Measurements from ENCODE around the gene PNPLA8. TPM values are rescaled to one million over a fixed set of nuclear protein-coding genes. Genes with fewer than 3 reads are reported as not detected.

The PNPLA8 gene
- total RNA-seq, 4 donors from 2014 or later, result 28.0 to 49.2 (median 37.8) TPM

GRCh38 chr7:108431099-108431498, 94.8 kb downstream of the PNPLA8 start:
- Histone ChIP-seq H3K9me3 (no peaks in the 10 kb centered on the region), H3K4me3 (no peak overlapping the region), H3K27ac (no peak overlapping the region), H3K27me3 (no peaks in the 10 kb centered on the region), H3K36me3 (no peaks in the 10 kb centered on the region), H3K4me1 (no peaks in the 10 kb centered on the region)
- 47 to 59% methylated on average over 1 of the region's 1 CpG for WGBS, 2 donors
- no peak for TF ChIP-seq EP300 (IDR thresholded peaks at IDR 0.05)
- no peak for TF ChIP-seq CTCF (IDR thresholded peaks at IDR 0.05)
- TF ChIP-seq POLR2A (IDR thresholded peaks at IDR 0.05), result no peak
- DNase-seq (ENCODE audit: low spot score in 2 of 2), result no peak

- no peak overlapping the region for H3K4me3 ChIP-seq
- no peak for TF ChIP-seq CTCF (IDR thresholded peaks at IDR 0.05)
- no peak for TF ChIP-seq EP300 (IDR thresholded peaks at IDR 0.05)
- TF ChIP-seq POLR2A (IDR thresholded peaks at IDR 0.05), result no peak
- no peak for DNase-seq (ENCODE audit: low spot score in 2 of 2)
- no peak overlapping the region for H3K27ac ChIP-seq
- H3K36me3 ChIP-seq, result no peaks in the 10 kb centered on the region
- WGBS, 2 donors, result 24 to 35% methylated on average over 1 of the region's 1 CpG
- no peaks in the 10 kb centered on the region for H3K27me3 ChIP-seq
- H3K9me3 ChIP-seq, result no peaks in the 10 kb centered on the region
- H3K4me1 ChIP-seq, result no peaks in the 10 kb centered on the region
These were observed 95.3 kb downstream of the PNPLA8 start for GRCh38 chr7:108430664-108431063.

- WGBS, 2 donors, result 43 to 46% methylated on average over 1 of the region's 1 CpG
- H3K27me3 ChIP-seq, result no peaks in the 10 kb centered on the region
- H3K36me3 ChIP-seq, result no peaks in the 10 kb centered on the region
- TF ChIP-seq EP300 (IDR thresholded peaks at IDR 0.05) (no peak), POLR2A (IDR thresholded peaks at IDR 0.05) (no peak), CTCF (IDR thresholded peaks at IDR 0.05) (no peak)
- H3K9me3 ChIP-seq, result no peaks in the 10 kb centered on the region
- no peak for DNase-seq (ENCODE audit: low spot score in 2 of 2)
- H3K4me3 ChIP-seq, result no peak overlapping the region
- no peaks in the 10 kb centered on the region for H3K4me1 ChIP-seq
- no peak overlapping the region for H3K27ac ChIP-seq
These were observed 98.2 kb downstream of the PNPLA8 start for GRCh38 chr7:108427766-108428165.

GRCh38 chr7:108425714-108426275, 100.1 kb downstream of the PNPLA8 start:
- Histone ChIP-seq H3K9me3 (no peaks in the 10 kb centered on the region), H3K36me3 (no peaks in the 10 kb centered on the region), H3K4me1 (no peaks in the 10 kb centered on the region), H3K27ac (no peak overlapping the region), H3K4me3 (no peak overlapping the region), H3K27me3 (no peaks in the 10 kb centered on the region)
- no peak for DNase-seq (ENCODE audit: low spot score in 2 of 2)
- no peak for TF ChIP-seq CTCF (IDR thresholded peaks at IDR 0.05)
- TF ChIP-seq POLR2A (IDR thresholded peaks at IDR 0.05), result no peak
- no peak for TF ChIP-seq EP300 (IDR thresholded peaks at IDR 0.05)
- 58% methylated on average over 2 of the region's 2 CpGs for WGBS, 2 donors

- Histone ChIP-seq H3K4me3 (no peak overlapping the region), H3K27ac (no peak overlapping the region), H3K36me3 (no peaks in the 10 kb centered on the region), H3K9me3 (no peaks in the 10 kb centered on the region), H3K27me3 (no peaks in the 10 kb centered on the region), H3K4me1 (no peaks in the 10 kb centered on the region)
- no peak for DNase-seq (ENCODE audit: low spot score in 2 of 2)
- 71 to 79% methylated on average over 4 of the region's 4 CpGs for WGBS, 2 donors
- TF ChIP-seq EP300 (IDR thresholded peaks at IDR 0.05) (no peak), POLR2A (IDR thresholded peaks at IDR 0.05) (no peak), CTCF (IDR thresholded peaks at IDR 0.05) (no peak)
These were observed 101.9 kb downstream of the PNPLA8 start for GRCh38 chr7:108424013-108424412.

All from tibial nerve (tissue), 4 donors.